ENCODE data around the gene ZG16.
"Not testable (repeated sequence)": the region's sequence is repeated elsewhere in the genome, so short reads cannot be mapped to it uniquely, and the experiment has no call there.

The ZG16 gene
- 0 to 0.04 reads per million in 2 donors for total RNA-seq

- DNase-seq = no peak
Observed at GRCh38 chr16:29777576-29778350, at the start of gene ZG16. ZG16 (plus strand) TSS chr16:29778256; CDS start chr16:29779267, 1,011 bp downstream.

GRCh38 chr16:29729116-29729521 lies 48.9 kb upstream of the ZG16 start:
- DNase-seq = no peak

- no peak for DNase-seq
Observed at GRCh38 chr16:29730649-29731048, 47.4 kb upstream of the ZG16 start.

- DNase-seq = not testable (repeated sequence)
Observed at GRCh38 chr16:29731768-29732601, 46.1 kb upstream of the ZG16 start.

- no peak for DNase-seq
Observed at GRCh38 chr16:29734786-29735185, 43.3 kb upstream of the ZG16 start.

GRCh38 chr16:29736112-29736511 lies 41.9 kb upstream of the ZG16 start:
- no peak for DNase-seq

- DNase-seq = no peak
Observed at GRCh38 chr16:29736764-29737163, 41.3 kb upstream of the ZG16 start.

GRCh38 chr16:29737713-29738112 lies 40.3 kb upstream of the ZG16 start:
- no peak for DNase-seq

GRCh38 chr16:29738514-29738913 lies 39.5 kb upstream of the ZG16 start:
- DNase-seq = no peak

GRCh38 chr16:29739927-29740629 lies 38.0 kb upstream of the ZG16 start:
- DNase-seq = not testable (repeated sequence)

GRCh38 chr16:29740630-29741015 lies 37.4 kb upstream of the ZG16 start:
- not testable (repeated sequence) for DNase-seq

GRCh38 chr16:29742683-29743275 lies 35.3 kb upstream of the ZG16 start:
- DNase-seq = no peak

- no peak for DNase-seq
Observed at GRCh38 chr16:29743475-29743826, 34.6 kb upstream of the ZG16 start.

GRCh38 chr16:29743827-29744531 lies 34.1 kb upstream of the ZG16 start:
- no peak for DNase-seq

- DNase-seq = no peak
Observed at GRCh38 chr16:29744541-29745101, 33.4 kb upstream of the ZG16 start.

- peak; percentile 35 for DNase-seq
Observed at GRCh38 chr16:29745121-29745852, 32.8 kb upstream of the ZG16 start.

GRCh38 chr16:29745853-29746345 lies 32.2 kb upstream of the ZG16 start, which contains the start of gene C16orf54:
C16orf54 (minus strand) TSS chr16:29745990; CDS start chr16:29744951, 1,039 bp downstream.
- peak; percentile 72 for DNase-seq

GRCh38 chr16:29746518-29746917 lies 31.5 kb upstream of the ZG16 start:
- not testable (repeated sequence) for DNase-seq

GRCh38 chr16:29747947-29748759 lies 29.9 kb upstream of the ZG16 start:
- DNase-seq = no peak

GRCh38 chr16:29748760-29749149 lies 29.3 kb upstream of the ZG16 start:
- not testable (repeated sequence) for DNase-seq

All from activated gamma-delta T cell (primary cell).